GM23338 (cell line): Measurements from ENCODE around the gene CACHD1.

Source experiments
- CREB1 ChIP-seq: fragments of 250-450 bp; sonication (Bioruptor Pico); IDR thresholded peaks from 2 replicates; pipeline ENCODE4 v1.5.0; 2020; ENCODE audit warnings: low read depth, mild to moderate bottlenecking, moderate library complexity
- EZH2 ChIP-seq: fragments of 200-600 bp; sonication (generic); IDR thresholded peaks from one replicate; pipeline ENCODE4 v1.8.0; 2017; ENCODE audit warnings: antibody characterized with exemption, mild to moderate bottlenecking, low read depth; ENCODE audit not compliant: unreplicated experiment
- EZH2phosphoT487 ChIP-seq: fragments of 200-600 bp; sonication (generic); IDR thresholded peaks from one replicate; pipeline ENCODE4 v1.8.1; 2018; ENCODE audit warnings: antibody characterized with exemption; ENCODE audit not compliant: unreplicated experiment
- POLR2AphosphoS5 ChIP-seq: IDR thresholded peaks from 2 replicates; pipeline ENCODE4 v1.6.1; 2016; ENCODE audit warnings: antibody characterized with exemption, low read depth
- ZNF114 ChIP-seq: fragments of 250-450 bp; sonication (Bioruptor Pico); IDR thresholded peaks from 2 replicates; pipeline ENCODE4 v1.5.0; 2020; ENCODE audit warnings: mild to moderate bottlenecking, moderate library complexity
- TF ChIP-seq, protein P1 (sequence below), 2 experiments: fragments of 200-600 bp in 1 of 2; sonication (generic) in 1 of 2; conservative IDR thresholded peaks; 2 replicates each; pipeline versions ENCODE4 v1.5.1 to v1.6.1; 2016 to 2017; ENCODE audit warnings: antibody characterized with exemption in 2 of 2, low read depth in 2 of 2, mild to moderate bottlenecking in 2 of 2, moderate library complexity in 1 of 2
- TF ChIP-seq, protein P2 (sequence below): IDR thresholded peaks from one replicate; pipeline ENCODE4 v1.6.1; 2018; ENCODE audit warnings: antibody characterized with exemption; ENCODE audit not compliant: unreplicated experiment

DNA sequence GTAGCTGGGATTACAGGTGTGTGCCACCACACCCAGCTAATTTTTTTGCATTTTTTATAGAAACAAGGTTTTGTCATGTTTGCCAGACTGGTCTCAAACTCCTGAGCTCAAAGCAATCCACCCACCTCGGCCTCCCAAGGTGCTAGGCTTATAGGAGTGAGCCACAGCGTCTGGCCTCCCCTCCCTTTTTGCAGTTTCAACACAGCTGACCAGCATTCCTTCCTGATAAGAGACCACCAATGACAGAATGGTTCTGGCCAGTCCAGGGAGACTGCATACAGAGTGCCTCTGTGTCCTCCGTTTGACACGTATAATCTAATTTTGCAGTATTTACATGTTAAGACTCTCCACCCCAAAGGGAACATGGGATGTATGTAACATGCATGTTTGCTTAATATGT lies 46.4 kb upstream of the CACHD1 start:
- TF ChIP-seq POLR2AphosphoS5 (no peak), EZH2 (no peak), EZH2phosphoT487 (no peak), ZNF114 (CRISPR knock-in tag) (no peak), CREB1 (CRISPR knock-in tag) (no peak)
- TF ChIP-seq, protein P1, sequence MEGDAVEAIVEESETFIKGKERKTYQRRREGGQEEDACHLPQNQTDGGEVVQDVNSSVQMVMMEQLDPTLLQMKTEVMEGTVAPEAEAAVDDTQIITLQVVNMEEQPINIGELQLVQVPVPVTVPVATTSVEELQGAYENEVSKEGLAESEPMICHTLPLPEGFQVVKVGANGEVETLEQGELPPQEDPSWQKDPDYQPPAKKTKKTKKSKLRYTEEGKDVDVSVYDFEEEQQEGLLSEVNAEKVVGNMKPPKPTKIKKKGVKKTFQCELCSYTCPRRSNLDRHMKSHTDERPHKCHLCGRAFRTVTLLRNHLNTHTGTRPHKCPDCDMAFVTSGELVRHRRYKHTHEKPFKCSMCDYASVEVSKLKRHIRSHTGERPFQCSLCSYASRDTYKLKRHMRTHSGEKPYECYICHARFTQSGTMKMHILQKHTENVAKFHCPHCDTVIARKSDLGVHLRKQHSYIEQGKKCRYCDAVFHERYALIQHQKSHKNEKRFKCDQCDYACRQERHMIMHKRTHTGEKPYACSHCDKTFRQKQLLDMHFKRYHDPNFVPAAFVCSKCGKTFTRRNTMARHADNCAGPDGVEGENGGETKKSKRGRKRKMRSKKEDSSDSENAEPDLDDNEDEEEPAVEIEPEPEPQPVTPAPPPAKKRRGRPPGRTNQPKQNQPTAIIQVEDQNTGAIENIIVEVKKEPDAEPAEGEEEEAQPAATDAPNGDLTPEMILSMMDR (conservative IDR thresholded peaks at IDR 0.05; ENCODE audit: low read depth in 2 of 2), result no peak
- TF ChIP-seq, protein P2, sequence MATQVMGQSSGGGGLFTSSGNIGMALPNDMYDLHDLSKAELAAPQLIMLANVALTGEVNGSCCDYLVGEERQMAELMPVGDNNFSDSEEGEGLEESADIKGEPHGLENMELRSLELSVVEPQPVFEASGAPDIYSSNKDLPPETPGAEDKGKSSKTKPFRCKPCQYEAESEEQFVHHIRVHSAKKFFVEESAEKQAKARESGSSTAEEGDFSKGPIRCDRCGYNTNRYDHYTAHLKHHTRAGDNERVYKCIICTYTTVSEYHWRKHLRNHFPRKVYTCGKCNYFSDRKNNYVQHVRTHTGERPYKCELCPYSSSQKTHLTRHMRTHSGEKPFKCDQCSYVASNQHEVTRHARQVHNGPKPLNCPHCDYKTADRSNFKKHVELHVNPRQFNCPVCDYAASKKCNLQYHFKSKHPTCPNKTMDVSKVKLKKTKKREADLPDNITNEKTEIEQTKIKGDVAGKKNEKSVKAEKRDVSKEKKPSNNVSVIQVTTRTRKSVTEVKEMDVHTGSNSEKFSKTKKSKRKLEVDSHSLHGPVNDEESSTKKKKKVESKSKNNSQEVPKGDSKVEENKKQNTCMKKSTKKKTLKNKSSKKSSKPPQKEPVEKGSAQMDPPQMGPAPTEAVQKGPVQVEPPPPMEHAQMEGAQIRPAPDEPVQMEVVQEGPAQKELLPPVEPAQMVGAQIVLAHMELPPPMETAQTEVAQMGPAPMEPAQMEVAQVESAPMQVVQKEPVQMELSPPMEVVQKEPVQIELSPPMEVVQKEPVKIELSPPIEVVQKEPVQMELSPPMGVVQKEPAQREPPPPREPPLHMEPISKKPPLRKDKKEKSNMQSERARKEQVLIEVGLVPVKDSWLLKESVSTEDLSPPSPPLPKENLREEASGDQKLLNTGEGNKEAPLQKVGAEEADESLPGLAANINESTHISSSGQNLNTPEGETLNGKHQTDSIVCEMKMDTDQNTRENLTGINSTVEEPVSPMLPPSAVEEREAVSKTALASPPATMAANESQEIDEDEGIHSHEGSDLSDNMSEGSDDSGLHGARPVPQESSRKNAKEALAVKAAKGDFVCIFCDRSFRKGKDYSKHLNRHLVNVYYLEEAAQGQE, result no peak
